WTC11 (cell line): Measurements from ENCODE around the gene IFIT3. TPM values are rescaled to one million over a fixed set of nuclear protein-coding genes. Genes with fewer than 3 reads are reported as not detected.
A peak's percentile ranks its signal among the peaks of the same experiment; 100 is the strongest.

Experiments
- ATAC-seq: fragments of 200-7000 bp; cut with Tn5 transposase; 2 replicates; pipeline ENCODE4 v1.10.0; 2021; ENCODE audit warnings: mild to moderate bottlenecking, moderate library complexity
- CTCF ChIA-PET: fragments of 300-600 bp; sonication (Branson Sonifier 250); formaldehyde crosslinking; loops from one replicate; lab custom pipeline; 2021; ENCODE audit warnings: antibody characterized with exemption; lab: Charles Lee
- POLR2A ChIA-PET: fragments of 350-600 bp; sonication (Branson Sonifier 250); formaldehyde crosslinking; loops from one replicate; lab custom pipeline; 2021; ENCODE audit warnings: antibody characterized with exemption; lab: Charles Lee
- DNase-seq: peaks from one replicate; pipeline ENCODE4 v3.0.0; 2021; ENCODE audit warnings: low spot score
- H3K27ac Mint-ChIP-seq: 2 replicates; pipeline ENCODE4 v1.8.0; 2021; ENCODE audit warnings: mixed read lengths
- H3K27me3 Mint-ChIP-seq: 2 replicates; pipeline ENCODE4 v1.8.0; 2021; ENCODE audit warnings: low read depth, mild to moderate bottlenecking, moderate library complexity, mixed read lengths
- H3K36me3 Mint-ChIP-seq: 2 replicates; pipeline ENCODE4 v1.8.0; 2021; ENCODE audit warnings: mixed read lengths
- H3K4me1 Mint-ChIP-seq: 2 replicates; pipeline ENCODE4 v1.8.0; 2022; ENCODE audit warnings: mixed read lengths
- H3K4me3 Mint-ChIP-seq: 2 replicates; pipeline ENCODE4 v1.8.0; 2021; ENCODE audit warnings: mild to moderate bottlenecking, moderate library complexity, mixed read lengths
- H3K9me3 Mint-ChIP-seq: 2 replicates; pipeline ENCODE4 v1.8.0; 2021; ENCODE audit warnings: mixed read lengths
- ATF1 ChIP-seq: sonication (generic); formaldehyde crosslinking; IDR thresholded peaks from 2 replicates; pipeline ENCODE4 v1.8.1; 2023; ENCODE audit warnings: mild to moderate bottlenecking, moderate library complexity, missing genetic modification reagents
- CREM ChIP-seq: sonication (generic); formaldehyde crosslinking; IDR thresholded peaks from 2 replicates; pipeline ENCODE4 v1.8.1; 2022; ENCODE audit warnings: mild to moderate bottlenecking, missing genetic modification reagents, moderate library complexity
- ELF4 ChIP-seq: sonication (generic); formaldehyde crosslinking; IDR thresholded peaks from 2 replicates; pipeline ENCODE4 v1.8.1; 2022; ENCODE audit warnings: low read depth, mild to moderate bottlenecking, moderate library complexity, missing genetic modification reagents
- EMX1 ChIP-seq: fragments of 250-450 bp; sonication (Bioruptor Pico); IDR thresholded peaks from 2 replicates; pipeline ENCODE4 v1.8.0; 2021; ENCODE audit warnings: mild to moderate bottlenecking
- FOXP1 ChIP-seq: sonication (generic); formaldehyde crosslinking; IDR thresholded peaks from 2 replicates; pipeline ENCODE4 v1.8.0; 2022; ENCODE audit warnings: missing genetic modification reagents, mild to moderate bottlenecking, moderate library complexity, borderline replicate concordance
- GTF2I ChIP-seq: fragments of 250-450 bp; sonication (Bioruptor Pico); conservative IDR thresholded peaks from 2 replicates; pipeline ENCODE4 v1.4.0; 2021; ENCODE audit warnings: mild to moderate bottlenecking
- HMGA2 ChIP-seq: fragments of 250-450 bp; sonication (Bioruptor Pico); IDR thresholded peaks from 2 replicates; pipeline ENCODE4 v1.4.0; 2021; ENCODE audit warnings: mild to moderate bottlenecking, moderate library complexity
- JAZF1 ChIP-seq: fragments of 250-450 bp; sonication (Bioruptor Pico); IDR thresholded peaks from 2 replicates; pipeline ENCODE4 v1.9.0; 2021; ENCODE audit warnings: moderate library complexity, mild to moderate bottlenecking, inconsistent platforms
- NR3C1 ChIP-seq: sonication (generic); formaldehyde crosslinking; conservative IDR thresholded peaks from 2 replicates; pipeline ENCODE4 v1.8.1; 2023; ENCODE audit warnings: low read depth, mild to moderate bottlenecking, missing genetic modification reagents
- PRRX2 ChIP-seq: fragments of 250-450 bp; sonication (Bioruptor Pico); IDR thresholded peaks from 2 replicates; pipeline ENCODE4 v1.8.0; 2021; ENCODE audit warnings: mild to moderate bottlenecking
- SOX15 ChIP-seq: fragments of 250-450 bp; sonication (Bioruptor Pico); IDR thresholded peaks from 2 replicates; pipeline ENCODE4 v1.9.0; 2021; ENCODE audit warnings: mild to moderate bottlenecking
- TEAD4 ChIP-seq: sonication (generic); formaldehyde crosslinking; IDR thresholded peaks from 2 replicates; pipeline ENCODE4 v1.8.0; 2022; ENCODE audit warnings: mild to moderate bottlenecking, missing genetic modification reagents
- ZBTB21 ChIP-seq: sonication (generic); formaldehyde crosslinking; IDR thresholded peaks from 2 replicates; pipeline ENCODE4 v1.8.1; 2023; ENCODE audit warnings: mild to moderate bottlenecking, missing genetic modification reagents, borderline replicate concordance
- ZNF232 ChIP-seq: sonication (generic); formaldehyde crosslinking; IDR thresholded peaks from 2 replicates; pipeline ENCODE4 v1.8.0; 2022; ENCODE audit warnings: mild to moderate bottlenecking, missing genetic modification reagents
- ZNF423 ChIP-seq: fragments of 250-450 bp; sonication (Bioruptor Pico); IDR thresholded peaks from 2 replicates; pipeline ENCODE4 v2.1.2; 2022; ENCODE audit warnings: mild to moderate bottlenecking, moderate library complexity
- ZNF671 ChIP-seq: fragments of 250-450 bp; sonication (Bioruptor Pico); IDR thresholded peaks from 2 replicates; pipeline ENCODE4 v1.8.0; 2021; ENCODE audit warnings: mild to moderate bottlenecking
- total RNA-seq: library from RNA; stranded (reverse); gene quantifications from 3 replicates; pipeline ENCODE4 v1.2.3, GENCODE V29; 2021
- TF ChIP-seq, protein P1 (sequence below): sonication (generic); formaldehyde crosslinking; IDR thresholded peaks from 2 replicates; pipeline ENCODE4 v1.8.1; 2023; ENCODE audit warnings: mild to moderate bottlenecking, missing genetic modification reagents
- TF ChIP-seq, protein P2 (sequence below): sonication (generic); formaldehyde crosslinking; IDR thresholded peaks from 2 replicates; pipeline ENCODE4 v1.8.1; 2022; ENCODE audit warnings: mild to moderate bottlenecking, missing genetic modification reagents, moderate library complexity, borderline replicate concordance
- TF ChIP-seq, protein P3 (sequence below): fragments of 250-450 bp; sonication (Bioruptor Pico); conservative IDR thresholded peaks from 2 replicates; pipeline ENCODE4 v1.9.0; 2021; ENCODE audit warnings: mild to moderate bottlenecking
- TF ChIP-seq, protein P4 (sequence below): fragments of 250-450 bp; sonication (Bioruptor Pico); IDR thresholded peaks from 2 replicates; pipeline ENCODE4 v1.9.0; 2021; ENCODE audit warnings: mild to moderate bottlenecking
- TF ChIP-seq, protein P5 (sequence below): sonication (generic); formaldehyde crosslinking; IDR thresholded peaks from 2 replicates; pipeline ENCODE4 v1.8.0; 2022; ENCODE audit warnings: mild to moderate bottlenecking, missing genetic modification reagents
- TF ChIP-seq, protein P6 (sequence below): sonication (generic); formaldehyde crosslinking; IDR thresholded peaks from 2 replicates; pipeline ENCODE4 v1.8.1; 2022; ENCODE audit warnings: low read depth, mild to moderate bottlenecking, moderate library complexity, missing genetic modification reagents, borderline replicate concordance
- TF ChIP-seq, protein P7 (sequence below): sonication (generic); formaldehyde crosslinking; IDR thresholded peaks from 2 replicates; pipeline ENCODE4 v1.8.0; 2022; ENCODE audit warnings: mild to moderate bottlenecking, missing genetic modification reagents

IFIT3 gene
- total RNA-seq, 1 experiment from 2014 or later: 0.42 TPM

DNA sequence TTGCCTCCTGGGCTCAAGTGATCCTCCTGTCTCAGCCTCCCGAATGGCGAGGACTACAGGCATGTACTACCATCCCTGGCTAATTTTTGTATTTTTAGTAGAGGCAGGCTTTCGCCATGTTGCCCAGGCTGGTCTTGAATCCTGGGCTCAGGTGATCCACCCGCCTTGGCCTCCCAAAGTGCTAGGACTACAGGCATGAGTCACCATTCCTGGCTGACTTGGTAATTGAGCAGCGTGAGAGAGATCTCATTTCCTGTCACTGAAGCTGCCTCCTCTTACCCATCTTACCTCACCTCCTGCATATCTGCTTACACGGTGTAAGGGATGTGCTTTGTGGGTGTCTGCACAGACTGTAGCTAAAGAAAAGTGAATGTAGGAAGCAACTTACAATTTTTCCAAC is 9.7 kb downstream of the IFIT3 start:
- no peak for DNase-seq
- peaks cover 5% of the 10 kb centered on the region; the same call in 1 of the 2 replicates for H3K36me3 Mint-ChIP-seq

DNA sequence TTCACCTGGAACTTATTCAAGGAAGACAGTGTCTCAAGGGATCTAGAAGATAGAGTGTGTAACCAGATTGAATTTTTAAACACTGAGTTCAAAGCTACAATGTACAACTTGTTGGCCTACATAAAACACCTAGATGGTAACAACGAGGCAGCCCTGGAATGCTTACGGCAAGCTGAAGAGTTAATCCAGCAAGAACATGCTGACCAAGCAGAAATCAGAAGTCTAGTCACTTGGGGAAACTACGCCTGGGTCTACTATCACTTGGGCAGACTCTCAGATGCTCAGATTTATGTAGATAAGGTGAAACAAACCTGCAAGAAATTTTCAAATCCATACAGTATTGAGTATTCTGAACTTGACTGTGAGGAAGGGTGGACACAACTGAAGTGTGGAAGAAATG is 10.9 kb downstream of the IFIT3 start:
- no peak for DNase-seq
- Mint-ChIP-seq H3K27ac (no peak overlapping the region), H3K36me3 (peaks cover 5% of the 10 kb centered on the region; the same call in 1 of the 2 replicates), H3K9me3 (peaks cover 11% of the 10 kb centered on the region), H3K4me3 (no peak overlapping the region), H3K4me1 (peaks cover 24% of the 10 kb centered on the region), H3K27me3 (no peaks in the 10 kb centered on the region)
- ChIA-PET POLR2A (no interaction called here), CTCF (no interaction called here)
- no peak for TF ChIP-seq PRRX2 (CRISPR knock-in tag)
- TF ChIP-seq, protein P1, sequence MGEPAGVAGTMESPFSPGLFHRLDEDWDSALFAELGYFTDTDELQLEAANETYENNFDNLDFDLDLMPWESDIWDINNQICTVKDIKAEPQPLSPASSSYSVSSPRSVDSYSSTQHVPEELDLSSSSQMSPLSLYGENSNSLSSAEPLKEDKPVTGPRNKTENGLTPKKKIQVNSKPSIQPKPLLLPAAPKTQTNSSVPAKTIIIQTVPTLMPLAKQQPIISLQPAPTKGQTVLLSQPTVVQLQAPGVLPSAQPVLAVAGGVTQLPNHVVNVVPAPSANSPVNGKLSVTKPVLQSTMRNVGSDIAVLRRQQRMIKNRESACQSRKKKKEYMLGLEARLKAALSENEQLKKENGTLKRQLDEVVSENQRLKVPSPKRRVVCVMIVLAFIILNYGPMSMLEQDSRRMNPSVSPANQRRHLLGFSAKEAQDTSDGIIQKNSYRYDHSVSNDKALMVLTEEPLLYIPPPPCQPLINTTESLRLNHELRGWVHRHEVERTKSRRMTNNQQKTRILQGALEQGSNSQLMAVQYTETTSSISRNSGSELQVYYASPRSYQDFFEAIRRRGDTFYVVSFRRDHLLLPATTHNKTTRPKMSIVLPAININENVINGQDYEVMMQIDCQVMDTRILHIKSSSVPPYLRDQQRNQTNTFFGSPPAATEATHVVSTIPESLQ (CRISPR knock-in tag): no peak
- TF ChIP-seq, protein P2, sequence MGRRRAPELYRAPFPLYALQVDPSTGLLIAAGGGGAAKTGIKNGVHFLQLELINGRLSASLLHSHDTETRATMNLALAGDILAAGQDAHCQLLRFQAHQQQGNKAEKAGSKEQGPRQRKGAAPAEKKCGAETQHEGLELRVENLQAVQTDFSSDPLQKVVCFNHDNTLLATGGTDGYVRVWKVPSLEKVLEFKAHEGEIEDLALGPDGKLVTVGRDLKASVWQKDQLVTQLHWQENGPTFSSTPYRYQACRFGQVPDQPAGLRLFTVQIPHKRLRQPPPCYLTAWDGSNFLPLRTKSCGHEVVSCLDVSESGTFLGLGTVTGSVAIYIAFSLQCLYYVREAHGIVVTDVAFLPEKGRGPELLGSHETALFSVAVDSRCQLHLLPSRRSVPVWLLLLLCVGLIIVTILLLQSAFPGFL: no peak
- TF ChIP-seq ZBTB21 (CRISPR knock-in tag): no peak
- no peak for TF ChIP-seq TEAD4 (CRISPR knock-in tag)
- TF ChIP-seq ATF1 (CRISPR knock-in tag): no peak
- no peak for TF ChIP-seq ZNF232 (CRISPR knock-in tag)
- TF ChIP-seq, protein P3, sequence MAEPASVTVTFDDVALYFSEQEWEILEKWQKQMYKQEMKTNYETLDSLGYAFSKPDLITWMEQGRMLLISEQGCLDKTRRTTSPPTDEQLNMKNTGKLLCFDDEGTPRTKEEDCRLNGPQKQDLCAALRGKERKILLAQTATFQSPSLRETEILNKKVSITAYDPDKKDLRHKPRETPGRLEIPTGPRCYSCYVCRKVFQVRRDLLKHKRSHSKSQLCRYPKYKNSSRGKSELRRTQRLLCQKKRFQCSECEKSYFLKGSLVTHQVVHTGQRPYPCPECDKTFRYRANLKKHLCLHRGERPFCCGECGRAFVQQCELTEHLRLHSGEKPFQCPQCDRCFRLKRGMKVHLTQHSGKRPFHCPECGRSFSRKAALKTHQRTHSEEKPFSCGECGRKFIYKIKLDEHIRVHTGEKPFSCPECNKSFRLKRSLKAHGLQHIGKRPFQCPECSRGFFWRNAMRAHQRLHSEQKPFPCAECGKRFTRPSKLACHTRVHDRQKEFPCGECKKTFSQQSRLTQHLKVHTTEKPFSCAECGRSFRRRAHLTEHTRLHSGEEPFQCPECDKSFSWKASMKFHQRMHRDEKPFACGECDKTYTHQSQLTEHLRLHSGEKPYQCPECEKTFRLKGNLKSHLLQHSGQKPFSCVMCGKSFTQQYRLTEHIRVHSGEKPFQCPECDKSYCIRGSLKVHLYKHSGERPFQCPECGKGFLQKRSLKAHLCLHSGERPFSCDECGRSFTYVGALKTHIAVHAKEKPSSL (CRISPR knock-in tag): no peak
- no peak for TF ChIP-seq ZNF423
- TF ChIP-seq CREM (CRISPR knock-in tag): no peak
- TF ChIP-seq, protein P4, sequence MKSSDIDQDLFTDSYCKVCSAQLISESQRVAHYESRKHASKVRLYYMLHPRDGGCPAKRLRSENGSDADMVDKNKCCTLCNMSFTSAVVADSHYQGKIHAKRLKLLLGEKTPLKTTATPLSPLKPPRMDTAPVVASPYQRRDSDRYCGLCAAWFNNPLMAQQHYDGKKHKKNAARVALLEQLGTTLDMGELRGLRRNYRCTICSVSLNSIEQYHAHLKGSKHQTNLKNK: no peak
- no peak for TF ChIP-seq NR3C1 (CRISPR knock-in tag)
- TF ChIP-seq, protein P5, sequence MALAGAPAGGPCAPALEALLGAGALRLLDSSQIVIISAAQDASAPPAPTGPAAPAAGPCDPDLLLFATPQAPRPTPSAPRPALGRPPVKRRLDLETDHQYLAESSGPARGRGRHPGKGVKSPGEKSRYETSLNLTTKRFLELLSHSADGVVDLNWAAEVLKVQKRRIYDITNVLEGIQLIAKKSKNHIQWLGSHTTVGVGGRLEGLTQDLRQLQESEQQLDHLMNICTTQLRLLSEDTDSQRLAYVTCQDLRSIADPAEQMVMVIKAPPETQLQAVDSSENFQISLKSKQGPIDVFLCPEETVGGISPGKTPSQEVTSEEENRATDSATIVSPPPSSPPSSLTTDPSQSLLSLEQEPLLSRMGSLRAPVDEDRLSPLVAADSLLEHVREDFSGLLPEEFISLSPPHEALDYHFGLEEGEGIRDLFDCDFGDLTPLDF: no peak
- TF ChIP-seq HMGA2 (CRISPR knock-in tag): no peak
- TF ChIP-seq EMX1 (CRISPR knock-in tag): no peak
- TF ChIP-seq JAZF1 (CRISPR knock-in tag): no peak
- no peak for TF ChIP-seq ELF4
- TF ChIP-seq, protein P6, sequence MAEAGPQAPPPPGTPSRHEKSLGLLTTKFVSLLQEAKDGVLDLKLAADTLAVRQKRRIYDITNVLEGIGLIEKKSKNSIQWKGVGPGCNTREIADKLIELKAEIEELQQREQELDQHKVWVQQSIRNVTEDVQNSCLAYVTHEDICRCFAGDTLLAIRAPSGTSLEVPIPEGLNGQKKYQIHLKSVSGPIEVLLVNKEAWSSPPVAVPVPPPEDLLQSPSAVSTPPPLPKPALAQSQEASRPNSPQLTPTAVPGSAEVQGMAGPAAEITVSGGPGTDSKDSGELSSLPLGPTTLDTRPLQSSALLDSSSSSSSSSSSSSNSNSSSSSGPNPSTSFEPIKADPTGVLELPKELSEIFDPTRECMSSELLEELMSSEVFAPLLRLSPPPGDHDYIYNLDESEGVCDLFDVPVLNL (CRISPR knock-in tag): no peak
- TF ChIP-seq FOXP1 (CRISPR knock-in tag): no peak
- ATAC-seq: no peak

More for the DNA sequence above, 9.7 kb downstream of the IFIT3 start:
- peaks cover 25% of the 10 kb centered on the region for H3K4me1 Mint-ChIP-seq
- no peaks in the 10 kb centered on the region for H3K27me3 Mint-ChIP-seq
- TF ChIP-seq, protein P7, sequence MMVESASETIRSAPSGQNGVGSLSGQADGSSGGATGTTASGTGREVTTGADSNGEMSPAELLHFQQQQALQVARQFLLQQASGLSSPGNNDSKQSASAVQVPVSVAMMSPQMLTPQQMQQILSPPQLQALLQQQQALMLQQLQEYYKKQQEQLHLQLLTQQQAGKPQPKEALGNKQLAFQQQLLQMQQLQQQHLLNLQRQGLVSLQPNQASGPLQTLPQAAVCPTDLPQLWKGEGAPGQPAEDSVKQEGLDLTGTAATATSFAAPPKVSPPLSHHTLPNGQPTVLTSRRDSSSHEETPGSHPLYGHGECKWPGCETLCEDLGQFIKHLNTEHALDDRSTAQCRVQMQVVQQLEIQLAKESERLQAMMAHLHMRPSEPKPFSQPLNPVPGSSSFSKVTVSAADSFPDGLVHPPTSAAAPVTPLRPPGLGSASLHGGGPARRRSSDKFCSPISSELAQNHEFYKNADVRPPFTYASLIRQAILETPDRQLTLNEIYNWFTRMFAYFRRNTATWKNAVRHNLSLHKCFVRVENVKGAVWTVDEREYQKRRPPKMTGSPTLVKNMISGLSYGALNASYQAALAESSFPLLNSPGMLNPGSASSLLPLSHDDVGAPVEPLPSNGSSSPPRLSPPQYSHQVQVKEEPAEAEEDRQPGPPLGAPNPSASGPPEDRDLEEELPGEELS (CRISPR knock-in tag): no peak
- TF ChIP-seq ZNF671 (no peak), SOX15 (no peak), GTF2I (CRISPR knock-in tag) (no peak)
- TF ChIP-seq, protein P6 (CRISPR knock-in tag): no peak
- CTCF ChIA-PET: no interaction called here
- ATAC-seq: peak; percentile 20; the same call in 1 of the 2 replicates
- no peak overlapping the region for H3K27ac Mint-ChIP-seq
- H3K4me3 Mint-ChIP-seq: no peak overlapping the region
- POLR2A ChIA-PET: no interaction called here
- H3K9me3 Mint-ChIP-seq: peaks cover 11% of the 10 kb centered on the region
